ENCODE results near the gene TMEM139. TPM values are rescaled to one million over a fixed set of nuclear protein-coding genes. Genes with fewer than 3 reads are reported as not detected.

TMEM139 gene
- total and polyA plus RNA-seq, 7 experiments from 2014 or later: 0.32 to 0.62 (median 0.48) TPM; not detected in 1

GRCh38 chr7:143285806-143286521 is 1.2 kb downstream of the TMEM139 start:
- Mint-ChIP-seq H3K4me1 (peaks cover 35 to 58% (median 57%) of the 10 kb centered on the region in 7 donors), H3K36me3 (peaks cover 0 to 15% (median under 1%) of the 10 kb centered on the region in 5 donors), H3K27ac (peak overlapping the region in 3 of 9 donors; percentile 5 to 73 (median 32)), H3K4me3 (peak overlapping the region in 1 of 10 donors; percentile 42), H3K27me3 (no peaks in the 10 kb centered on the region), H3K9me3 (peaks cover 0 to 4% (median 0%) of the 10 kb centered on the region in 11 donors)
- H3K4me3 ChIP-seq (ENCODE audit: low read length): no peak overlapping the region
- peaks cover 0 to 5% (median 0%) of the 10 kb centered on the region in 3 experiments for H3K36me3 ChIP-seq (ENCODE audit: control insufficient read depth in 2 of 3, insufficient read depth in 3 of 3, low read length in 3 of 3)
- no peak overlapping the region for H3K27ac ChIP-seq (ENCODE audit: low read depth, low read length)
- DNase-seq: no peak
- ChIA-PET CTCF (interaction anchor here (0.8 to 2.5 kb wide), 3 partner anchors 22 to 46 kb away, joined by 3 to 12 read pairs (median 6); partner anchors contain the start of gene GSTK1), POLR2A (interaction anchor here (1.0 to 2.6 kb wide), 4 partner anchors 10 to 45 kb away, joined by 3 to 34 read pairs (median 12); partner anchors contain the start of gene GSTK1)
- H3K4me1 ChIP-seq (ENCODE audit: control insufficient read depth in 2 of 2, insufficient read depth in 2 of 2, low read length in 2 of 2): peaks cover 13 to 36% of the 10 kb centered on the region in 2 donors
- no peaks in the 10 kb centered on the region for H3K9me3 ChIP-seq (ENCODE audit: control insufficient read depth in 2 of 3, low read length in 3 of 3)
- no peaks in the 10 kb centered on the region for H3K27me3 ChIP-seq (ENCODE audit: control insufficient read depth in 2 of 2, insufficient read depth in 2 of 2, low read length in 2 of 2)
- intact Hi-C loops (cut with micrococcal nuclease): loop anchor here in 1 of 2 donors (5.0 kb wide), 1 partner anchor 434 kb away; no protein-coding TSS in a partner anchor
- no peak for ATAC-seq

- ATAC-seq (no peak), DNase-seq (no peak)
- no peaks in the 10 kb centered on the region for H3K9me3 ChIP-seq (ENCODE audit: control insufficient read depth in 2 of 3, low read length in 3 of 3)
- H3K27ac ChIP-seq (ENCODE audit: low read depth, low read length): no peak overlapping the region
- CTCF ChIA-PET: interaction anchor here (2.3 to 2.5 kb wide), 2 partner anchors 23 to 46 kb away, joined by 6 to 12 read pairs; partner anchors contain the start of gene GSTK1
- Mint-ChIP-seq H3K27ac (peak overlapping the region in 5 of 9 donors; percentile 9 to 91 (median 43)), H3K4me3 (peak overlapping the region in 5 of 10 donors; percentile 43 to 99 (median 95)), H3K9me3 (peaks cover 0 to 4% (median 0%) of the 10 kb centered on the region in 11 donors), H3K4me1 (peaks cover 40 to 62% (median 59%) of the 10 kb centered on the region in 7 donors), H3K27me3 (no peaks in the 10 kb centered on the region), H3K36me3 (peaks cover 3 to 20% (median 6%) of the 10 kb centered on the region in 5 donors)
- H3K27me3 ChIP-seq (ENCODE audit: control insufficient read depth in 2 of 2, insufficient read depth in 2 of 2, low read length in 2 of 2): no peaks in the 10 kb centered on the region
- intact Hi-C loops (cut with micrococcal nuclease): loop anchor here in 1 of 2 donors (5.0 kb wide), 1 partner anchor 434 kb away; no protein-coding TSS in a partner anchor
- no peak overlapping the region for H3K4me3 ChIP-seq (ENCODE audit: low read length)
- peaks cover 0 to 5% (median 0%) of the 10 kb centered on the region in 3 experiments for H3K36me3 ChIP-seq (ENCODE audit: control insufficient read depth in 2 of 3, insufficient read depth in 3 of 3, low read length in 3 of 3)
- H3K4me1 ChIP-seq (ENCODE audit: control insufficient read depth in 2 of 2, insufficient read depth in 2 of 2, low read length in 2 of 2): peaks cover 13 to 36% of the 10 kb centered on the region in 2 donors
- POLR2A ChIA-PET: interaction anchor here (1.0 to 2.6 kb wide), 5 partner anchors 11 to 45 kb away, joined by 3 to 34 read pairs (median 10); partner anchors contain the start of gene GSTK1
Measured at GRCh38 chr7:143286522-143286890, 1.7 kb downstream of the TMEM139 start.

- Histone ChIP-seq H3K4me1 (ENCODE audit: control insufficient read depth in 2 of 2, insufficient read depth in 2 of 2, low read length in 2 of 2) (peaks cover 13 to 36% of the 10 kb centered on the region in 2 donors), H3K27me3 (ENCODE audit: control insufficient read depth in 2 of 2, insufficient read depth in 2 of 2, low read length in 2 of 2) (no peaks in the 10 kb centered on the region), H3K9me3 (ENCODE audit: control insufficient read depth in 2 of 3, low read length in 3 of 3) (no peaks in the 10 kb centered on the region), H3K36me3 (ENCODE audit: control insufficient read depth in 2 of 3, insufficient read depth in 3 of 3, low read length in 3 of 3) (peaks cover 3 to 11% (median 5%) of the 10 kb centered on the region in 3 experiments), H3K4me3 (ENCODE audit: low read length) (peak overlapping the region; percentile 53), H3K27ac (ENCODE audit: low read depth, low read length) (peak overlapping the region; percentile 76)
- ChIA-PET CTCF (interaction anchor here (1.1 to 2.5 kb wide), 4 partner anchors 12 to 47 kb away, joined by 4 to 12 read pairs (median 8); partner anchors contain the start of gene GSTK1), POLR2A (interaction anchor here (0.6 to 2.6 kb wide), 23 partner anchors 8 to 479 kb away, joined by 3 to 34 read pairs (median 6); partner anchors contain the start of gene GSTK1)
- Mint-ChIP-seq H3K27me3 (no peaks in the 10 kb centered on the region), H3K4me1 (peaks cover 41 to 66% (median 59%) of the 10 kb centered on the region in 7 donors), H3K36me3 (peaks cover 4 to 26% (median 12%) of the 10 kb centered on the region in 5 donors), H3K9me3 (peaks cover 0 to 4% (median 0%) of the 10 kb centered on the region in 11 donors), H3K27ac (peak overlapping the region; percentile 86 to 95 (median 93)), H3K4me3 (peak overlapping the region; percentile 88 to 99 (median 95))
- DNase-seq (no peak), ATAC-seq (no peak)
- intact Hi-C loops (cut with micrococcal nuclease): loop anchor here in 1 of 2 donors (5.0 kb wide), 1 partner anchor 435 kb away; no protein-coding TSS in a partner anchor
Measured at GRCh38 chr7:143287339-143287934, 2.7 kb downstream of the TMEM139 start.

- CTCF ChIA-PET: interaction anchor here (1.1 to 2.5 kb wide), 4 partner anchors 11 to 48 kb away, joined by 4 to 12 read pairs (median 8); partner anchors contain the start of gene GSTK1
- no peaks in the 10 kb centered on the region for H3K9me3 ChIP-seq (ENCODE audit: control insufficient read depth in 2 of 3, low read length in 3 of 3)
- H3K4me3 ChIP-seq (ENCODE audit: low read length): peak within 1 kb of the TSS; percentile 92
- no peaks in the 10 kb centered on the region for H3K27me3 ChIP-seq (ENCODE audit: control insufficient read depth in 2 of 2, insufficient read depth in 2 of 2, low read length in 2 of 2)
- Mint-ChIP-seq H3K4me1 (peaks cover 41 to 66% (median 59%) of the 10 kb centered on the region in 7 donors), H3K9me3 (peaks cover 0 to 4% (median 0%) of the 10 kb centered on the region in 11 donors), H3K36me3 (peaks cover 4 to 28% (median 13%) of the 10 kb centered on the region in 5 donors), H3K4me3 (peak within 1 kb of the TSS; percentile 88 to 99 (median 95)), H3K27ac (peak within 1 kb of the TSS; percentile 86 to 95 (median 93)), H3K27me3 (no peaks in the 10 kb centered on the region)
- POLR2A ChIA-PET: interaction anchor here (0.6 to 2.6 kb wide), 23 partner anchors 9 to 480 kb away, joined by 3 to 34 read pairs (median 6); partner anchors contain the start of gene GSTK1
- peaks cover 3 to 17% (median 5%) of the 10 kb centered on the region in 3 experiments for H3K36me3 ChIP-seq (ENCODE audit: control insufficient read depth in 2 of 3, insufficient read depth in 3 of 3, low read length in 3 of 3)
- DNase-seq: peak; percentile 98 to 99 (median 99)
- ATAC-seq: peak; percentile 97
- H3K27ac ChIP-seq (ENCODE audit: low read depth, low read length): peak within 1 kb of the TSS; percentile 85
- intact Hi-C loops (cut with micrococcal nuclease): loop anchor here (1.0 to 5.0 kb wide), 14 partner anchors 9 to 1550 kb away; partner anchors contain the start of genes GSTK1 (in 2 of the 2), SSBP1 (in 1 of the 2) and ZYX (in 1 of the 2)
- H3K4me1 ChIP-seq (ENCODE audit: control insufficient read depth in 2 of 2, insufficient read depth in 2 of 2, low read length in 2 of 2): peaks cover 13 to 35% of the 10 kb centered on the region in 2 donors
Measured at GRCh38 chr7:143287935-143288826, 3.4 kb downstream of the TMEM139 start, which contains the start of gene CASP2. CASP2 (plus strand) TSS chr7:143288351; CDS start chr7:143288456, 105 bp downstream.

- H3K4me3 ChIP-seq (ENCODE audit: low read length): peak overlapping the region; percentile 92
- CTCF ChIA-PET: interaction anchor here (1.2 to 2.5 kb wide), 2 partner anchors 11 to 48 kb away, joined by 9 to 12 read pairs; no protein-coding TSS in a partner anchor
Measured at GRCh38 chr7:143288836-143289235, 4.1 kb downstream of the TMEM139 start.

More at GRCh38 chr7:143288836-143289235, 4.1 kb downstream of the TMEM139 start:
- Histone ChIP-seq H3K9me3 (ENCODE audit: control insufficient read depth in 2 of 3, low read length in 3 of 3) (no peaks in the 10 kb centered on the region), H3K27me3 (ENCODE audit: control insufficient read depth in 2 of 2, insufficient read depth in 2 of 2, low read length in 2 of 2) (no peaks in the 10 kb centered on the region), H3K4me1 (ENCODE audit: control insufficient read depth in 2 of 2, insufficient read depth in 2 of 2, low read length in 2 of 2) (peaks cover 13 to 28% of the 10 kb centered on the region in 2 donors), H3K36me3 (ENCODE audit: control insufficient read depth in 2 of 3, insufficient read depth in 3 of 3, low read length in 3 of 3) (peaks cover 3 to 23% (median 7%) of the 10 kb centered on the region in 3 experiments), H3K27ac (ENCODE audit: low read depth, low read length) (peak overlapping the region; percentile 85)
- POLR2A ChIA-PET: interaction anchor here (1.2 to 2.5 kb wide), 9 partner anchors 25 to 480 kb away, joined by 3 to 34 read pairs (median 7); partner anchors contain the start of gene GSTK1
- no peak for DNase-seq
- intact Hi-C loops (cut with micrococcal nuclease): loop anchor here (1.0 to 5.0 kb wide), 14 partner anchors 10 to 1551 kb away; partner anchors contain the start of genes GSTK1 (in 2 of the 2), SSBP1 (in 1 of the 2) and ZYX (in 1 of the 2)
- Mint-ChIP-seq H3K27ac (peak overlapping the region; percentile 84 to 95 (median 90)), H3K4me1 (peaks cover 35 to 63% (median 57%) of the 10 kb centered on the region in 7 donors), H3K27me3 (no peaks in the 10 kb centered on the region), H3K4me3 (peak overlapping the region; percentile 88 to 99 (median 95)), H3K9me3 (peaks cover 0 to 4% (median 0%) of the 10 kb centered on the region in 11 donors), H3K36me3 (peaks cover 9 to 34% (median 17%) of the 10 kb centered on the region in 5 donors)
- ATAC-seq: no peak
